Activated naive CD4-positive, alpha-beta T cell treated with anti-CD3 and anti-CD28 coated beads, Interleukin-2, amount 10 ng/mL, durations not matched to agents 7 days and 5 days (primary cell): ENCODE results near the gene GRM8.

Experiments used
- CTCF ChIA-PET: fragments of 350-600 bp; sonication (Branson Sonifier 250); formaldehyde crosslinking; loops from one replicate; lab custom pipeline; 2021; ENCODE audit warnings: antibody characterized with exemption; lab: Charles Lee
- DNase-seq: peaks from one replicate; pipeline ENCODE4 v3.0.0-alpha.2; 2020
- H3K27ac Mint-ChIP-seq: one replicate; pipeline ENCODE4 v1.8.0; 2021; ENCODE audit warnings: mild to moderate bottlenecking, moderate library complexity, mixed read lengths
- H3K27me3 Mint-ChIP-seq: one replicate; pipeline ENCODE4 v1.8.0; 2021; ENCODE audit warnings: mild to moderate bottlenecking, mixed read lengths
- H3K36me3 Mint-ChIP-seq: one replicate; pipeline ENCODE4 v1.8.0; 2021; ENCODE audit warnings: mixed read lengths
- H3K4me1 Mint-ChIP-seq: one replicate; pipeline ENCODE4 v1.8.0; 2021; ENCODE audit warnings: mixed read lengths
- H3K4me3 Mint-ChIP-seq: one replicate; pipeline ENCODE4 v1.8.0; 2021; ENCODE audit warnings: mild to moderate bottlenecking, moderate library complexity, mixed read lengths
- H3K9me3 Mint-ChIP-seq: one replicate; pipeline ENCODE4 v1.8.0; 2021; ENCODE audit warnings: mixed read lengths

Gene GRM8

DNA sequence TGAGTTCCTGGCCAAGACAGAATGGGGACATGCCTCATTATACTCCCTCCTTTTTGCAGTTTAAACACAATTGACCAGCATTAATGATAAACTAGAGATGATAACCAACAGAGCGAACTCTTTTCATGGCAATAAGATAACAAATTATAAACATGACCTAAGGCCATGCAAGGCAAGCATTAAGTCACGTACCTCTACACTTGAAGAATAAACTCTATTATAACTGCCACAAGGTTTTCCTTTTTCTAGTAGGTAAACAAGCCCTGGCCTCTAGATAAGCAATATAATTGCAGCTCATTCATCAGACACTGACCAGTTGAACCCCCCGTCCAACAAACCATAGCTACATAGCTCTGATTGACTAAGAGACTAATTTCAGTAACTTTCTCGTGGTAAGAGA is 767.0 kb downstream of the GRM8 start:
- Mint-ChIP-seq H3K27me3 (no peaks in the 10 kb centered on the region), H3K27ac (no peak overlapping the region), H3K4me3 (no peak overlapping the region), H3K4me1 (no peaks in the 10 kb centered on the region), H3K36me3 (no peaks in the 10 kb centered on the region), H3K9me3 (no peaks in the 10 kb centered on the region)
- CTCF ChIA-PET = no interaction called here
- no peak for DNase-seq

GRCh38 chr7:126483972-126484371 is 768.8 kb downstream of the GRM8 start:
- no peaks in the 10 kb centered on the region for H3K36me3 Mint-ChIP-seq
- CTCF ChIA-PET = no interaction called here
- no peaks in the 10 kb centered on the region for H3K4me1 Mint-ChIP-seq
- H3K4me3 Mint-ChIP-seq = no peak overlapping the region
- H3K27ac Mint-ChIP-seq = no peak overlapping the region
- H3K27me3 Mint-ChIP-seq = no peaks in the 10 kb centered on the region
- no peaks in the 10 kb centered on the region for H3K9me3 Mint-ChIP-seq
- no peak for DNase-seq

DNA sequence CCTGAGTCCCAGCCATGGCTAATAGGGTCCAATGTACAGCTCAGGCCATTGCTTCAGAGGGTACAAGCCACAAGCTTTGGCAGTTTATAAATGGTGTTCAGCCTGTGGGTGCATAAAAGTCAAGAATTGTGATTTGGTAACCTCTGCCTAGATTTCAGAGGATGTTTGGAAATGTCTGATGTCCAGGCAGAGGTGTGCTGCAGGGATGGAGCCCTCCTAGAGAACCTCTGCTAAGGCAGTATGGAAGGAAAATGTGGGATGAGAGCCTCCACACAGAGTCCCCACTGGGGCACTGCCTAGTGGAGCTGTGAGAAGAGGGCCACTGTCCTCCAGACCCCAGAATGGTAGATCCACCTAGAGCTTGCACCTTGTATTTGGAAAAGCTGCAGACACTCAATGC is 779.9 kb downstream of the GRM8 start:
- DNase-seq = no peak
- Mint-ChIP-seq H3K4me3 (no peak overlapping the region), H3K4me1 (no peaks in the 10 kb centered on the region), H3K36me3 (no peaks in the 10 kb centered on the region), H3K27me3 (no peaks in the 10 kb centered on the region), H3K27ac (no peak overlapping the region), H3K9me3 (peaks cover 19% of the 10 kb centered on the region)
- CTCF ChIA-PET = no interaction called here

DNA sequence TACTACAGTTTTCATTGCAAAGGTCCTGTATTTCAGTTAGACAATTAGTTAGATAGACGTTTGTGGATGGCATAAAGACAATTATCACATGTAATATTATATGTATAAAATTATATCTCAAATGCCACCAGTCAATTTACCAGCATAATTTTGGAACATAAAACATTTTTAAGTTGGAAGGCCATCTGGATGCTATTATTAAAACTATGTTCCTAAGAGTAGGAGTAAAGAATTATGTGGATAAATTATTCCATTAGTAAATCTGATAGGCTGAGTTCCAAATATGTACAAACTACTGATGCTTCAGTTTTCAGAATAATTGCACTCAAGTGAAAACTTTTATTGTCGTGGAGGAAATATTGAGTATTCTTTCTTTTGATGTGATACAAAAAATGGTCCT is 790.3 kb downstream of the GRM8 start:
- H3K36me3 Mint-ChIP-seq = no peaks in the 10 kb centered on the region
- H3K27me3 Mint-ChIP-seq = no peaks in the 10 kb centered on the region
- no peak overlapping the region for H3K27ac Mint-ChIP-seq
- H3K4me1 Mint-ChIP-seq = no peaks in the 10 kb centered on the region
- no peak overlapping the region for H3K4me3 Mint-ChIP-seq
- CTCF ChIA-PET = no interaction called here
- no peak for DNase-seq
- no peaks in the 10 kb centered on the region for H3K9me3 Mint-ChIP-seq

- CTCF ChIA-PET = no interaction called here
- Mint-ChIP-seq H3K36me3 (no peaks in the 10 kb centered on the region), H3K4me3 (no peak overlapping the region), H3K9me3 (no peaks in the 10 kb centered on the region), H3K27me3 (no peaks in the 10 kb centered on the region), H3K27ac (no peak overlapping the region), H3K4me1 (no peaks in the 10 kb centered on the region)
- no peak for DNase-seq
Observed at GRCh38 chr7:126460664-126461063, 792.1 kb downstream of the GRM8 start.

GRCh38 chr7:126453104-126453503 is 799.6 kb downstream of the GRM8 start:
- Mint-ChIP-seq H3K27me3 (no peaks in the 10 kb centered on the region), H3K4me1 (no peaks in the 10 kb centered on the region), H3K36me3 (no peaks in the 10 kb centered on the region), H3K9me3 (no peaks in the 10 kb centered on the region), H3K27ac (no peak overlapping the region), H3K4me3 (no peak overlapping the region)
- no peak for DNase-seq
- CTCF ChIA-PET = no interaction called here

- no peaks in the 10 kb centered on the region for H3K9me3 Mint-ChIP-seq
- H3K36me3 Mint-ChIP-seq = no peaks in the 10 kb centered on the region
- no peak overlapping the region for H3K4me3 Mint-ChIP-seq
- CTCF ChIA-PET = no interaction called here
- H3K27ac Mint-ChIP-seq = no peak overlapping the region
- H3K27me3 Mint-ChIP-seq = no peaks in the 10 kb centered on the region
- no peaks in the 10 kb centered on the region for H3K4me1 Mint-ChIP-seq
- DNase-seq = no peak
Observed at GRCh38 chr7:126450269-126450671, 802.5 kb downstream of the GRM8 start.

GRCh38 chr7:126449611-126450268 is 803.0 kb downstream of the GRM8 start:
- Mint-ChIP-seq H3K4me1 (no peaks in the 10 kb centered on the region), H3K27me3 (no peaks in the 10 kb centered on the region)
- CTCF ChIA-PET = no interaction called here

DNA sequence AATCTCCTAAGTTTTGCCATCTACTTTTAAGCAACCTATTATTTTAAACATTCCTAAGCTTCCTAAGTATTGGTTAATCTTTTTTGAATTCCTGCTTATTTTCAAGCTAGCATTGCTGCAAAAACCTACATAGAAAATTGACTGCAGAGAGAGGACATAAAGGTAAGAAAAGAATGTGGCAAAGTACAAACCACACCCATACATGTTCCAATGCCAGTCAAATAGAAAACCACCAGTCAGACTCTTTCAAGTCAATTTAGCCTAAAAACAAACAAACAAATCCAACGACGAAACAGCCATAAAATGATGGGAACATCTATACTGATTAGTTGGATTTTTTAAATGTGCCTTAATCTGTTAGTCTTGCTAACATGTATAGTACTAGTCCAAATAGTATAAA is 804.8 kb downstream of the GRM8 start:
- H3K27me3 Mint-ChIP-seq = no peaks in the 10 kb centered on the region
- no peaks in the 10 kb centered on the region for H3K36me3 Mint-ChIP-seq
- no peak for DNase-seq
- CTCF ChIA-PET = no interaction called here
- H3K4me1 Mint-ChIP-seq = no peaks in the 10 kb centered on the region
- H3K9me3 Mint-ChIP-seq = no peaks in the 10 kb centered on the region
- no peak overlapping the region for H3K27ac Mint-ChIP-seq
- H3K4me3 Mint-ChIP-seq = no peak overlapping the region

More at GRCh38 chr7:126449611-126450268, 803.0 kb downstream of the GRM8 start:
- no peaks in the 10 kb centered on the region for H3K36me3 Mint-ChIP-seq
- no peaks in the 10 kb centered on the region for H3K9me3 Mint-ChIP-seq
- H3K27ac Mint-ChIP-seq = no peak overlapping the region
- no peak overlapping the region for H3K4me3 Mint-ChIP-seq
- DNase-seq = no peak

GRCh38 chr7:126445991-126446390 is 806.8 kb downstream of the GRM8 start:
- Mint-ChIP-seq H3K27ac (no peak overlapping the region), H3K27me3 (no peaks in the 10 kb centered on the region), H3K36me3 (no peaks in the 10 kb centered on the region), H3K4me1 (no peaks in the 10 kb centered on the region), H3K9me3 (no peaks in the 10 kb centered on the region), H3K4me3 (no peak overlapping the region)
- DNase-seq = no peak
- CTCF ChIA-PET = no interaction called here

DNA sequence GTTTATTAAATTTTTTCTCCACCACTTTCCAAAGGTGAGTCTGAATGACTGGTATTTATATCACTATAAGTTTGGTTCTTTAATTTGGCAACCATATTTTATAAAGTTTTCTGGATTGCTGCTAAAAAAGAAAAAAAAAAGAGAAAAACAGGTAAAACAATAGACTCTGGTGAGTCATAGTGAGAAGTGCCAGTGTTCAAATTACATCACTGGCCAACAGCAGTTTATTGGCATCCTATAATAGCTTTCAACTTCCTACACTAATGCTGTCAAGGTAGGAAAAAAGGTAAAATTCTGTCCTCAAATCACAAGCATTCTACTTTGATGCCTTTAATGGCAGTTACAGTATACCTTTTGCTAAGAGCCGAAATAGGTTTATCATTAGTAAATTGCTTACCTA is 808.8 kb downstream of the GRM8 start:
- Mint-ChIP-seq H3K4me3 (no peak overlapping the region), H3K4me1 (no peaks in the 10 kb centered on the region), H3K27me3 (no peaks in the 10 kb centered on the region), H3K9me3 (peaks cover 1% of the 10 kb centered on the region), H3K27ac (no peak overlapping the region), H3K36me3 (no peaks in the 10 kb centered on the region)
- no peak for DNase-seq
- CTCF ChIA-PET = no interaction called here

GRCh38 chr7:126442908-126443307 is 809.8 kb downstream of the GRM8 start:
- CTCF ChIA-PET = no interaction called here
- DNase-seq = no peak
- Mint-ChIP-seq H3K36me3 (no peaks in the 10 kb centered on the region), H3K27ac (no peak overlapping the region), H3K9me3 (peaks cover 3% of the 10 kb centered on the region), H3K27me3 (no peaks in the 10 kb centered on the region), H3K4me3 (no peak overlapping the region), H3K4me1 (no peaks in the 10 kb centered on the region)

DNA sequence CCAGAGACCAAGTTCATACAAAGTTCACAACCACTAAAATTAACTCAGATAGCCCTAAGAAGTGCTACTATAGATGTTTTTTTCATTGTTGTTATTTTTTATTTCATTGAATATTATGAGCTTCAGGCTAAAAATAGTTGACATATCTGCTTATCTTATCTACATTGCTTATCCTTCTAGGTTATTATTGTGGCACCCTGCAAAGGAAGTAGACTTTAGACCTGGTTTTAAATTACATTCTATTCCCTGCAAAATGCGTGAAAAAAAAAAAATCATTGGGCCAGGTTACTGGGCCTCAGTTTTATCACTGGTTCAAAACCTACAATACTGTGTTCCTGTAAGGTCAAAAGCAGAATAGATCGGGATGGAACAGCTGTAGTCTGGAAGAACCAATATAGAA is 811.0 kb downstream of the GRM8 start:
- no peak overlapping the region for H3K27ac Mint-ChIP-seq
- H3K27me3 Mint-ChIP-seq = no peaks in the 10 kb centered on the region
- peaks cover 3% of the 10 kb centered on the region for H3K9me3 Mint-ChIP-seq
- DNase-seq = no peak
- CTCF ChIA-PET = no interaction called here
- H3K4me3 Mint-ChIP-seq = no peak overlapping the region
- H3K4me1 Mint-ChIP-seq = no peaks in the 10 kb centered on the region
- H3K36me3 Mint-ChIP-seq = no peaks in the 10 kb centered on the region

DNA sequence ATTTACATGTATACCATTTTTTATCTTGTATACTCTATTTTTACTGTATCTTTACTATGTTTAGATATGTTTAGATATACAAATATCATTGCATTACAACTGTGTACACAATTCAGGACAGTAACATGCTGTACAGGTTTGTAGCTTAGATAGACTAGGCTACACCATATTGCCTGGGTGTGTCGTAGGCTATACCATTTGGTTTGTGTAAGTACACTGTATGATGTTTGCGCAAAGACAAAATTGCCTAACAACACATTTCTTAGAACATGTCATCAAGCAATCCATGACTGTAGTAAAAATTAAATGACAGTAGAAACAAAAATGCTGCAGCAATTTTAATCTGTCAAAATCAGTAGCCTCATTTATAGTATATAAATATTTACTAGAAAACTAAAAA is 812.2 kb downstream of the GRM8 start:
- no peaks in the 10 kb centered on the region for H3K4me1 Mint-ChIP-seq
- H3K4me3 Mint-ChIP-seq = no peak overlapping the region
- peaks cover 3% of the 10 kb centered on the region for H3K9me3 Mint-ChIP-seq
- CTCF ChIA-PET = no interaction called here
- no peaks in the 10 kb centered on the region for H3K36me3 Mint-ChIP-seq
- H3K27me3 Mint-ChIP-seq = no peaks in the 10 kb centered on the region
- H3K27ac Mint-ChIP-seq = no peak overlapping the region
- DNase-seq = no peak

DNA sequence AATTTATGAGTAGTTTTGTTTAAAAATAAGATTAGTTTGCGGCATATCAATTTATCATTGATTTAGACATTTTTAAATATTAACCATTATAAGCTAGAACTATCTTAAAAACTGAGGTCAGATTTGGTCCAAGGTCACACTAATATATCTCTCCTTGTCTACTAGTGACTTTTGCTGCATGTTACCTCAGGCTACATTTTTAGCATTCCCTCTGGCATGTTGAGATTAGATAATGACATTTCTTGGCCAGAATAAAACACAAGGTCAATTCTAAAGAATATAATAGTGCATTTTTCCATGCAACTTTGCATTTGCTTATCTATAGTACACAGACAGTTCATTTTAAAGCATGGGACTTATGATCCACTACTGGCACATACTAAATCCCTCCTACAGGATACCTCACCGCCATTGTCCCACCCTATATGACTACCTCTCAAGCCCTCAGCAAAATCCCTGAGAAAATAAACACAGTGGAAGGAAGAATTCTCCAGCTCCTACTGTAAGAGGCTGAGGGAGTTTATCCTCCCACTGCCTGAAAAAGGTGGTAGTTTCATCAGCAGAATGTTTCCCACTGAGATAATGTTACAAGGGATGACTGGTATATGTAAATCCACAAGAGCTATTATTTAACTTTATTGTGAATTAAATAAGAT is 816.4 kb downstream of the GRM8 start:
- CTCF ChIA-PET = no interaction called here
- Mint-ChIP-seq H3K4me3 (no peak overlapping the region), H3K36me3 (no peaks in the 10 kb centered on the region), H3K27ac (no peak overlapping the region), H3K27me3 (no peaks in the 10 kb centered on the region), H3K4me1 (no peaks in the 10 kb centered on the region), H3K9me3 (peaks cover 4% of the 10 kb centered on the region)
- DNase-seq = no peak
